ENCODE data around the gene TMCC3. TPM values are rescaled to one million over a fixed set of nuclear protein-coding genes. Genes with fewer than 3 reads are reported as not detected.

TMCC3 gene
- polyA plus RNA-seq, 1 donor from 2014 or later: 1.9 TPM

DNA sequence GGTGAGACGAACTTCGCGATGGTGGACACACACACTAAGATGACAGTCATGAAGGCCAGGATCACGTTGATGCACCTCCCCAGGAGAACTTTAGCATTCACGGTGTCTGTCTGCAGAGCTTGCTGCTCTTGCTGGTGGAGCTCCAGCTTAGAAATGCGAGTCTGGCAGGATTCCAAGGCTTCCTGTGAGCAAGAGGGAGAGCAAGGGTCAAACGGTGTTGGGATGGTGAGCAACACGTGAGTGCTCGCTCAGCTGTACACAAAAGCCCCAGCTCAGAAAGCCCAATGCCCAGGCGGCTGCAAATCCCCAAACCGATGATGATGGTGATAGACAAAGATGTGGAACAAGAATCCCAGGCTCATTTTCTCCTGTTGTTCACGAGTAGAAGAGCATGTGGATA is 78.8 kb downstream of the TMCC3 start:
- H3K79me2 ChIP-seq (replicated peaks; ENCODE audit: insufficient read depth, low read length): no peaks in the 10 kb centered on the region
- H3K27me3 ChIP-seq (ENCODE audit: insufficient read depth, low read depth, low read length): no peaks in the 10 kb centered on the region
- H3K4me3 ChIP-seq (ENCODE audit: low read length): no peak overlapping the region
- H2AFZ ChIP-seq (ENCODE audit: low read depth, low read length): no peak overlapping the region
- no peak overlapping the region for H3K4me2 ChIP-seq (ENCODE audit: low read length)
- no peaks in the 10 kb centered on the region for H3K36me3 ChIP-seq (ENCODE audit: insufficient read depth, low read length)
- H3K9me2 ChIP-seq (ENCODE audit: insufficient read depth, low read length): no peaks in the 10 kb centered on the region
- H3K9me3 ChIP-seq (ENCODE audit: low read length): no peaks in the 10 kb centered on the region
- H4K20me1 ChIP-seq (ENCODE audit: insufficient read depth): no peaks in the 10 kb centered on the region
- H3F3A ChIP-seq (ENCODE audit: insufficient read depth, low read length, poor library complexity, severe bottlenecking): no peaks in the 10 kb centered on the region
- H3K9ac ChIP-seq (ENCODE audit: low read length): no peak overlapping the region
- H3K27ac ChIP-seq (ENCODE audit: low read length): no peak overlapping the region
- TF ChIP-seq TAF1 (IDR thresholded peaks at IDR 0.05; ENCODE audit: low read depth): no peak
- TF ChIP-seq POLR2AphosphoS5 (IDR thresholded peaks at IDR 0.05): no peak
- no peak for TF ChIP-seq EP300 (conservative IDR thresholded peaks at IDR 0.05; ENCODE audit: poor library complexity, severe bottlenecking)
- no peak for TF ChIP-seq SMC3 (conservative IDR thresholded peaks at IDR 0.05; ENCODE audit: poor library complexity)
- TF ChIP-seq RAD21 (conservative IDR thresholded peaks at IDR 0.05): no peak
- TF ChIP-seq, protein P1, sequence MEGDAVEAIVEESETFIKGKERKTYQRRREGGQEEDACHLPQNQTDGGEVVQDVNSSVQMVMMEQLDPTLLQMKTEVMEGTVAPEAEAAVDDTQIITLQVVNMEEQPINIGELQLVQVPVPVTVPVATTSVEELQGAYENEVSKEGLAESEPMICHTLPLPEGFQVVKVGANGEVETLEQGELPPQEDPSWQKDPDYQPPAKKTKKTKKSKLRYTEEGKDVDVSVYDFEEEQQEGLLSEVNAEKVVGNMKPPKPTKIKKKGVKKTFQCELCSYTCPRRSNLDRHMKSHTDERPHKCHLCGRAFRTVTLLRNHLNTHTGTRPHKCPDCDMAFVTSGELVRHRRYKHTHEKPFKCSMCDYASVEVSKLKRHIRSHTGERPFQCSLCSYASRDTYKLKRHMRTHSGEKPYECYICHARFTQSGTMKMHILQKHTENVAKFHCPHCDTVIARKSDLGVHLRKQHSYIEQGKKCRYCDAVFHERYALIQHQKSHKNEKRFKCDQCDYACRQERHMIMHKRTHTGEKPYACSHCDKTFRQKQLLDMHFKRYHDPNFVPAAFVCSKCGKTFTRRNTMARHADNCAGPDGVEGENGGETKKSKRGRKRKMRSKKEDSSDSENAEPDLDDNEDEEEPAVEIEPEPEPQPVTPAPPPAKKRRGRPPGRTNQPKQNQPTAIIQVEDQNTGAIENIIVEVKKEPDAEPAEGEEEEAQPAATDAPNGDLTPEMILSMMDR (IDR thresholded peaks at IDR 0.05; ENCODE audit: poor library complexity, severe bottlenecking): no peak
- TF ChIP-seq EZH2 (IDR thresholded peaks at IDR 0.05; ENCODE audit: borderline replicate concordance, insufficient read depth, low read length, poor library complexity, severe bottlenecking): no peak
- TF ChIP-seq, protein P2, sequence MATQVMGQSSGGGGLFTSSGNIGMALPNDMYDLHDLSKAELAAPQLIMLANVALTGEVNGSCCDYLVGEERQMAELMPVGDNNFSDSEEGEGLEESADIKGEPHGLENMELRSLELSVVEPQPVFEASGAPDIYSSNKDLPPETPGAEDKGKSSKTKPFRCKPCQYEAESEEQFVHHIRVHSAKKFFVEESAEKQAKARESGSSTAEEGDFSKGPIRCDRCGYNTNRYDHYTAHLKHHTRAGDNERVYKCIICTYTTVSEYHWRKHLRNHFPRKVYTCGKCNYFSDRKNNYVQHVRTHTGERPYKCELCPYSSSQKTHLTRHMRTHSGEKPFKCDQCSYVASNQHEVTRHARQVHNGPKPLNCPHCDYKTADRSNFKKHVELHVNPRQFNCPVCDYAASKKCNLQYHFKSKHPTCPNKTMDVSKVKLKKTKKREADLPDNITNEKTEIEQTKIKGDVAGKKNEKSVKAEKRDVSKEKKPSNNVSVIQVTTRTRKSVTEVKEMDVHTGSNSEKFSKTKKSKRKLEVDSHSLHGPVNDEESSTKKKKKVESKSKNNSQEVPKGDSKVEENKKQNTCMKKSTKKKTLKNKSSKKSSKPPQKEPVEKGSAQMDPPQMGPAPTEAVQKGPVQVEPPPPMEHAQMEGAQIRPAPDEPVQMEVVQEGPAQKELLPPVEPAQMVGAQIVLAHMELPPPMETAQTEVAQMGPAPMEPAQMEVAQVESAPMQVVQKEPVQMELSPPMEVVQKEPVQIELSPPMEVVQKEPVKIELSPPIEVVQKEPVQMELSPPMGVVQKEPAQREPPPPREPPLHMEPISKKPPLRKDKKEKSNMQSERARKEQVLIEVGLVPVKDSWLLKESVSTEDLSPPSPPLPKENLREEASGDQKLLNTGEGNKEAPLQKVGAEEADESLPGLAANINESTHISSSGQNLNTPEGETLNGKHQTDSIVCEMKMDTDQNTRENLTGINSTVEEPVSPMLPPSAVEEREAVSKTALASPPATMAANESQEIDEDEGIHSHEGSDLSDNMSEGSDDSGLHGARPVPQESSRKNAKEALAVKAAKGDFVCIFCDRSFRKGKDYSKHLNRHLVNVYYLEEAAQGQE (IDR thresholded peaks at IDR 0.05; ENCODE audit: borderline replicate concordance): no peak
- TF ChIP-seq MXI1 (conservative IDR thresholded peaks at IDR 0.05; ENCODE audit: poor library complexity, severe bottlenecking): no peak

DNA sequence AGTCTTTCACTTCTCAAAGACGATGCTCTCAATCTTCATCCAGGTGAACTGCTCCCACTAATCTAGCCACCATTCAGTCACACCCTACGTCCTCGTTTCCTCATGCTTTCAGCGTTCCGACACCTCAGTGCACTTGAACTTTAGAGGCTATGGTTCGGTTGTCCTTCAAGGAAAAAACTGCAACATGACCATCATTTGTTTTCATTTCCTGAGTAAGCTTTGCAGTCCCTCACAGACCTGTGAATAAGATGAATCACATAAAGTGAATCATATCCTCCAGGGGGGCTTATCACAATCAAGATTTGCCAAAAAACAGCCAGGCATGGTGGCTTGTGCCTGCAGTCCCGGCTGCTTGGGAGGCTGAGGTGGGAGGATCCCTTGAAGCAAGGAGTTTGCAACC is 80.2 kb downstream of the TMCC3 start:
- no peaks in the 10 kb centered on the region for H3F3A ChIP-seq (ENCODE audit: insufficient read depth, low read length, poor library complexity, severe bottlenecking)
- no peaks in the 10 kb centered on the region for H3K36me3 ChIP-seq (ENCODE audit: insufficient read depth, low read length)
- no peak overlapping the region for H2AFZ ChIP-seq (ENCODE audit: low read depth, low read length)
- no peak overlapping the region for H3K9ac ChIP-seq (ENCODE audit: low read length)
- no peaks in the 10 kb centered on the region for H4K20me1 ChIP-seq (ENCODE audit: insufficient read depth)
- H3K79me2 ChIP-seq (replicated peaks; ENCODE audit: insufficient read depth, low read length): no peaks in the 10 kb centered on the region
- H3K27me3 ChIP-seq (ENCODE audit: insufficient read depth, low read depth, low read length): no peaks in the 10 kb centered on the region
- no peak overlapping the region for H3K4me2 ChIP-seq (ENCODE audit: low read length)
- no peak overlapping the region for H3K4me3 ChIP-seq (ENCODE audit: low read length)
- H3K27ac ChIP-seq (ENCODE audit: low read length): no peak overlapping the region
- TF ChIP-seq EP300 (conservative IDR thresholded peaks at IDR 0.05; ENCODE audit: poor library complexity, severe bottlenecking) (no peak), SMC3 (conservative IDR thresholded peaks at IDR 0.05; ENCODE audit: poor library complexity) (no peak), TAF1 (IDR thresholded peaks at IDR 0.05; ENCODE audit: low read depth) (no peak), RAD21 (conservative IDR thresholded peaks at IDR 0.05) (no peak), POLR2AphosphoS5 (IDR thresholded peaks at IDR 0.05) (no peak), MXI1 (conservative IDR thresholded peaks at IDR 0.05; ENCODE audit: poor library complexity, severe bottlenecking) (no peak), EZH2 (IDR thresholded peaks at IDR 0.05; ENCODE audit: borderline replicate concordance, insufficient read depth, low read length, poor library complexity, severe bottlenecking) (no peak)
- TF ChIP-seq, protein P2 (IDR thresholded peaks at IDR 0.05; ENCODE audit: borderline replicate concordance): no peak
- TF ChIP-seq, protein P1 (IDR thresholded peaks at IDR 0.05; ENCODE audit: poor library complexity, severe bottlenecking): no peak
- no peaks in the 10 kb centered on the region for H3K9me2 ChIP-seq (ENCODE audit: insufficient read depth, low read length)
- no peaks in the 10 kb centered on the region for H3K9me3 ChIP-seq (ENCODE audit: low read length)

Data from neural cell (in vitro differentiated cells).